GM23338 (cell line): ENCODE measurements around the gene SYNE1. TPM values are rescaled to one million over a fixed set of nuclear protein-coding genes. Genes with fewer than 3 reads are reported as not detected.

ENCODE experiments used
- ATAC-seq: fragments of 200-7000 bp; cut with Tn5 transposase; 3 replicates; pipeline ENCODE4 v1.9.1; 2020
- DNase-seq: peaks from one replicate; pipeline ENCODE4 v3.0.0-alpha.2; 2015; ENCODE audit warnings: low spot score
- H2AFZ ChIP-seq: fragments of 200-600 bp; sonication (generic); 2 replicates; pipeline ENCODE4 v1.8.0; 2016; ENCODE audit warnings: antibody characterized with exemption, mild to moderate bottlenecking, moderate library complexity
- H3F3A ChIP-seq: fragments of 200-600 bp; sonication (generic); replicated peaks from 2 replicates; pipeline ENCODE4 v1.8.0; 2017; ENCODE audit warnings: antibody characterized with exemption, mixed run types, low read depth
- H3K27ac ChIP-seq: fragments of 200-600 bp; sonication (generic); 2 replicates; pipeline ENCODE4 v1.6.1; 2016; ENCODE audit warnings: low read depth
- H3K27me3 ChIP-seq: fragments of 200-600 bp; sonication (generic); 2 replicates; pipeline ENCODE4 v1.8.0; 2016; ENCODE audit warnings: mild to moderate bottlenecking, mixed run types, moderate library complexity; ENCODE audit not compliant: insufficient read depth
- H3K36me3 ChIP-seq: fragments of 200-600 bp; sonication (generic); 2 replicates; pipeline ENCODE4 v1.8.0; 2016; ENCODE audit warnings: mild to moderate bottlenecking; ENCODE audit not compliant: insufficient read depth
- H3K4me1 ChIP-seq: fragments of 200-600 bp; sonication (generic); 2 replicates; pipeline ENCODE4 v1.8.0; 2016; ENCODE audit warnings: mild to moderate bottlenecking, moderate library complexity; ENCODE audit not compliant: insufficient read depth
- H3K4me2 ChIP-seq: fragments of 200-600 bp; sonication (generic); 2 replicates; pipeline ENCODE4 v1.7.1; 2017; ENCODE audit warnings: mixed run types
- H3K4me3 ChIP-seq: fragments of 200-600 bp; sonication (generic); 2 replicates; pipeline ENCODE4 v1.6.1; 2016; ENCODE audit warnings: mixed run types
- H3K79me2 ChIP-seq: fragments of 200-600 bp; sonication (generic); replicated peaks from 2 replicates; pipeline ENCODE4 v1.8.0; 2017; ENCODE audit warnings: mild to moderate bottlenecking; ENCODE audit not compliant: insufficient read depth
- H3K9me2 ChIP-seq: fragments of 200-600 bp; sonication (generic); 2 replicates; pipeline ENCODE4 v1.8.0; 2017; ENCODE audit not compliant: insufficient read depth
- H4K20me1 ChIP-seq: fragments of 200-600 bp; sonication (generic); replicated peaks from 2 replicates; pipeline ENCODE4 v1.8.0; 2017; ENCODE audit warnings: mild to moderate bottlenecking; ENCODE audit not compliant: insufficient read depth
- H3K27ac Mint-ChIP-seq: 2 replicates; pipeline ENCODE4 v1.8.0; 2020; ENCODE audit warnings: inconsistent platforms, mild to moderate bottlenecking, moderate library complexity, mixed read lengths
- H3K27me3 Mint-ChIP-seq: 3 replicates; pipeline ENCODE4 v1.8.0; 2022; ENCODE audit warnings: low read depth, mild to moderate bottlenecking, moderate library complexity, mixed read lengths, inconsistent platforms; ENCODE audit not compliant: insufficient read depth, poor library complexity
- H3K36me3 Mint-ChIP-seq: 3 replicates; pipeline ENCODE4 v1.8.0; 2021; ENCODE audit warnings: low read depth, mild to moderate bottlenecking, inconsistent platforms, moderate library complexity, mixed read lengths
- H3K4me1 Mint-ChIP-seq: 3 replicates; pipeline ENCODE4 v1.8.0; 2020; ENCODE audit warnings: mild to moderate bottlenecking, inconsistent platforms, mixed read lengths
- H3K4me3 Mint-ChIP-seq: 3 replicates; pipeline ENCODE4 v1.8.0; 2021; ENCODE audit warnings: moderate library complexity, mild to moderate bottlenecking, inconsistent platforms, mixed read lengths
- H3K9me3 Mint-ChIP-seq: 3 replicates; pipeline ENCODE4 v1.8.0; 2020; ENCODE audit warnings: moderate library complexity, mild to moderate bottlenecking, inconsistent platforms, mixed read lengths
- CREB1 ChIP-seq: fragments of 250-450 bp; sonication (Bioruptor Pico); IDR thresholded peaks from 2 replicates; pipeline ENCODE4 v1.5.0; 2020; ENCODE audit warnings: low read depth, mild to moderate bottlenecking, moderate library complexity
- NANOG ChIP-seq: IDR thresholded peaks from 2 replicates; pipeline ENCODE4 v1.6.1; 2016; ENCODE audit warnings: antibody characterized with exemption, borderline replicate concordance
- POLR2AphosphoS5 ChIP-seq: IDR thresholded peaks from 2 replicates; pipeline ENCODE4 v1.6.1; 2016; ENCODE audit warnings: antibody characterized with exemption, low read depth
- ZNF114 ChIP-seq: fragments of 250-450 bp; sonication (Bioruptor Pico); IDR thresholded peaks from 2 replicates; pipeline ENCODE4 v1.5.0; 2020; ENCODE audit warnings: mild to moderate bottlenecking, moderate library complexity
- ZNF331 ChIP-seq: fragments of 250-450 bp; sonication (Bioruptor Pico); IDR thresholded peaks from 2 replicates; pipeline ENCODE4 v1.5.0; 2020; ENCODE audit warnings: low read depth, mild to moderate bottlenecking, moderate library complexity
- polyA plus RNA-seq: library from polyadenylated mRNA; unstranded; fragments of >200 nt; fragmentation: Nextera tagmentation; extraction: Ambion mirVana; gene quantifications from 2 replicates; pipeline ENCODE4 v1.2.1, GENCODE V29; 2016
- total RNA-seq: library from RNA; depleted of rRNA; stranded (reverse); fragments of >200 nt; shearing (Covaris generic); gene quantifications from 2 replicates; pipeline ENCODE4 v1.2.3, GENCODE V29; 2014
- TF ChIP-seq, protein P1 (sequence below): fragments of 250-450 bp; sonication (Bioruptor Pico); IDR thresholded peaks from 2 replicates; pipeline ENCODE4 v1.5.0; 2020; ENCODE audit warnings: mild to moderate bottlenecking, moderate library complexity
- TF ChIP-seq, protein P2 (sequence below), 2 experiments: fragments of 200-600 bp in 1 of 2; sonication (generic) in 1 of 2; conservative IDR thresholded peaks; 2 replicates each; pipeline versions ENCODE4 v1.5.1 to v1.6.1; 2016 to 2017; ENCODE audit warnings: antibody characterized with exemption in 2 of 2, low read depth in 2 of 2, mild to moderate bottlenecking in 2 of 2, moderate library complexity in 1 of 2

Gene SYNE1
- total and polyA plus RNA-seq, 2 experiments from 2014 or later: 3.9 to 13.6 TPM

DNA sequence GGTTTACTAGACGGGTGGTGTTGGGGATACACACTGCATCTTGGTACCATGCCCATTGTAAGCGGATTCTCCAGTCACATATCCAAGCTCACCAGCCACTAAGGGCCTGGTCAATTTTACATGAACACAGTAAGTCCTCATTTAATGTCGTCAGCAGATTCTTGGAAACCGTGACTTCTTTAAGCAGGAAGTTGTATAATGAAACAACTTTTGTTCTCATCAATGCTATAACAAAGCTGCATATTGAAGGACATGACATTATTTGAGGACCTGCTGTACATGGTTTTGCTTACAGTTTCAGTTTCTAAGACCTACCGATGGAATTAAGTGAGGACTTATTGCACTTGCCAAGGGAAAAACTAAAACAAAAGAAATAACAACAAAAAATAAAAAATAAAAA is 295.6 kb downstream of the SYNE1 start (continued):
- TF ChIP-seq, protein P1, sequence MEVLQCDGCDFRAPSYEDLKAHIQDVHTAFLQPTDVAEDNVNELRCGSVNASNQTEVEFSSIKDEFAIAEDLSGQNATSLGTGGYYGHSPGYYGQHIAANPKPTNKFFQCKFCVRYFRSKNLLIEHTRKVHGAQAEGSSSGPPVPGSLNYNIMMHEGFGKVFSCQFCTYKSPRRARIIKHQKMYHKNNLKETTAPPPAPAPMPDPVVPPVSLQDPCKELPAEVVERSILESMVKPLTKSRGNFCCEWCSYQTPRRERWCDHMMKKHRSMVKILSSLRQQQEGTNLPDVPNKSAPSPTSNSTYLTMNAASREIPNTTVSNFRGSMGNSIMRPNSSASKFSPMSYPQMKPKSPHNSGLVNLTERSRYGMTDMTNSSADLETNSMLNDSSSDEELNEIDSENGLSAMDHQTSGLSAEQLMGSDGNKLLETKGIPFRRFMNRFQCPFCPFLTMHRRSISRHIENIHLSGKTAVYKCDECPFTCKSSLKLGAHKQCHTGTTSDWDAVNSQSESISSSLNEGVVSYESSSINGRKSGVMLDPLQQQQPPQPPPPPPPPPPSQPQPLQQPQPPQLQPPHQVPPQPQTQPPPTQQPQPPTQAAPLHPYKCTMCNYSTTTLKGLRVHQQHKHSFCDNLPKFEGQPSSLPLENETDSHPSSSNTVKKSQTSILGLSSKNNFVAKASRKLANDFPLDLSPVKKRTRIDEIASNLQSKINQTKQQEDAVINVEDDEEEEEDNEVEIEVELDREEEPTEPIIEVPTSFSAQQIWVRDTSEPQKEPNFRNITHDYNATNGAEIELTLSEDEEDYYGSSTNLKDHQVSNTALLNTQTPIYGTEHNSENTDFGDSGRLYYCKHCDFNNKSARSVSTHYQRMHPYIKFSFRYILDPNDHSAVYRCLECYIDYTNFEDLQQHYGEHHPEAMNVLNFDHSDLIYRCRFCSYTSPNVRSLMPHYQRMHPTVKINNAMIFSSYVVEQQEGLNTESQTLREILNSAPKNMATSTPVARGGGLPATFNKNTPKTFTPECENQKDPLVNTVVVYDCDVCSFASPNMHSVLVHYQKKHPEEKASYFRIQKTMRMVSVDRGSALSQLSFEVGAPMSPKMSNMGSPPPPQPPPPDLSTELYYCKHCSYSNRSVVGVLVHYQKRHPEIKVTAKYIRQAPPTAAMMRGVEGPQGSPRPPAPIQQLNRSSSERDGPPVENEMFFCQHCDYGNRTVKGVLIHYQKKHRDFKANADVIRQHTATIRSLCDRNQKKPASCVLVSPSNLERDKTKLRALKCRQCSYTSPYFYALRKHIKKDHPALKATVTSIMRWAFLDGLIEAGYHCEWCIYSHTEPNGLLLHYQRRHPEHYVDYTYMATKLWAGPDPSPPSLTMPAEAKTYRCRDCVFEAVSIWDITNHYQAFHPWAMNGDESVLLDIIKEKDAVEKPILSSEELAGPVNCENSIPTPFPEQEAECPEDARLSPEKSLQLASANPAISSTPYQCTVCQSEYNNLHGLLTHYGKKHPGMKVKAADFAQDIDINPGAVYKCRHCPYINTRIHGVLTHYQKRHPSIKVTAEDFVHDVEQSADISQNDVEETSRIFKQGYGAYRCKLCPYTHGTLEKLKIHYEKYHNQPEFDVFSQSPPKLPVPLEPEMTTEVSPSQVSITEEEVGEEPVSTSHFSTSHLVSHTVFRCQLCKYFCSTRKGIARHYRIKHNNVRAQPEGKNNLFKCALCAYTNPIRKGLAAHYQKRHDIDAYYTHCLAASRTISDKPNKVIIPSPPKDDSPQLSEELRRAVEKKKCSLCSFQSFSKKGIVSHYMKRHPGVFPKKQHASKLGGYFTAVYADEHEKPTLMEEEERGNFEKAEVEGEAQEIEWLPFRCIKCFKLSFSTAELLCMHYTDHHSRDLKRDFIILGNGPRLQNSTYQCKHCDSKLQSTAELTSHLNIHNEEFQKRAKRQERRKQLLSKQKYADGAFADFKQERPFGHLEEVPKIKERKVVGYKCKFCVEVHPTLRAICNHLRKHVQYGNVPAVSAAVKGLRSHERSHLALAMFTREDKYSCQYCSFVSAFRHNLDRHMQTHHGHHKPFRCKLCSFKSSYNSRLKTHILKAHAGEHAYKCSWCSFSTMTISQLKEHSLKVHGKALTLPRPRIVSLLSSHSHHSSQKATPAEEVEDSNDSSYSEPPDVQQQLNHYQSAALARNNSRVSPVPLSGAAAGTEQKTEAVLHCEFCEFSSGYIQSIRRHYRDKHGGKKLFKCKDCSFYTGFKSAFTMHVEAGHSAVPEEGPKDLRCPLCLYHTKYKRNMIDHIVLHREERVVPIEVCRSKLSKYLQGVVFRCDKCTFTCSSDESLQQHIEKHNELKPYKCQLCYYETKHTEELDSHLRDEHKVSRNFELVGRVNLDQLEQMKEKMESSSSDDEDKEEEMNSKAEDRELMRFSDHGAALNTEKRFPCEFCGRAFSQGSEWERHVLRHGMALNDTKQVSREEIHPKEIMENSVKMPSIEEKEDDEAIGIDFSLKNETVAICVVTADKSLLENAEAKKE (CRISPR knock-in tag): no peak

DNA sequence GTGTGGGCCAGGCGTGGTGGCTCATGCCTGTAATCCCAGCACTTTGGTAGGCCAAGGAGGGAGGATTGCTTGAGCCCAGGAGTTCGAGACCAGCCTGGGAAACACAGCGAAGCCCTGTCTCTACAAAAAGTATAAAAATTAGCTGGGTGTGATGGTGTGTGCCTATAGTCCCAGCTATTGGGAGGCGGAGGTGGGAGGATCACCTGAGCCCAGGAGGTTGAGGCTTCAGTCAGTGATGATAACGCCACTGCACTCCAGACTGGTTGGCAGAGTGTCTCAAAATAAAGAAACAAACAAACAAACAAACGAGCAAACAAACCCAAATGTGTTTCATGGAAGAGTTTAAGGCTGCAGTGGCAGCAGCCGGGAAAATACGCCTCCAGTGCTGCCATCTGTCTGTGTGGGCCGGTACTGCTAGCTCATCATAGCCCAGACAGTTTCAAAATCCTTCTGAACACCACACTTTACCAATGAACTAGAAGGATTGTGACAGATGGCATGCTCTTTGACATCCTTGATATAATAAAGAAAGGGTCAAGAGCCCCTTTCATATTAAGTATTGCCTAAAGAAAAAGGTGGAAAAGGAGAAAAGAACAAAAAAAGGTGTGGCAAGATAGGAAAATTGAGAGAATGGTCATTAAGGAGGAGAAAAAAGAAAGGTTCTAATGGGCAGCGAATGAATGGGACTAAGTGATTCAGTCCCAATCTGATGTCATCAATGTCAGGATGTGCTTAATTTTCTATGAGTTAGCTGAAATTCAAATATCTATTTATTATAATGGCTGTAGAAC is 298.6 kb downstream of the SYNE1 start:
- Histone ChIP-seq H3F3A (no peaks in the 10 kb centered on the region), H3K4me2 (no peak overlapping the region)
- peak; percentile 50 for DNase-seq
- no peak for TF ChIP-seq POLR2AphosphoS5
- no peak for TF ChIP-seq ZNF331 (CRISPR knock-in tag)
- no peak for TF ChIP-seq ZNF114
- no peak for TF ChIP-seq CREB1
- TF ChIP-seq, protein P2, sequence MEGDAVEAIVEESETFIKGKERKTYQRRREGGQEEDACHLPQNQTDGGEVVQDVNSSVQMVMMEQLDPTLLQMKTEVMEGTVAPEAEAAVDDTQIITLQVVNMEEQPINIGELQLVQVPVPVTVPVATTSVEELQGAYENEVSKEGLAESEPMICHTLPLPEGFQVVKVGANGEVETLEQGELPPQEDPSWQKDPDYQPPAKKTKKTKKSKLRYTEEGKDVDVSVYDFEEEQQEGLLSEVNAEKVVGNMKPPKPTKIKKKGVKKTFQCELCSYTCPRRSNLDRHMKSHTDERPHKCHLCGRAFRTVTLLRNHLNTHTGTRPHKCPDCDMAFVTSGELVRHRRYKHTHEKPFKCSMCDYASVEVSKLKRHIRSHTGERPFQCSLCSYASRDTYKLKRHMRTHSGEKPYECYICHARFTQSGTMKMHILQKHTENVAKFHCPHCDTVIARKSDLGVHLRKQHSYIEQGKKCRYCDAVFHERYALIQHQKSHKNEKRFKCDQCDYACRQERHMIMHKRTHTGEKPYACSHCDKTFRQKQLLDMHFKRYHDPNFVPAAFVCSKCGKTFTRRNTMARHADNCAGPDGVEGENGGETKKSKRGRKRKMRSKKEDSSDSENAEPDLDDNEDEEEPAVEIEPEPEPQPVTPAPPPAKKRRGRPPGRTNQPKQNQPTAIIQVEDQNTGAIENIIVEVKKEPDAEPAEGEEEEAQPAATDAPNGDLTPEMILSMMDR (conservative IDR thresholded peaks at IDR 0.05; ENCODE audit: low read depth in 2 of 2): peak; percentile 77 to 93
- TF ChIP-seq, protein P1 (CRISPR knock-in tag): no peak
- TF ChIP-seq NANOG: no peak

More for the DNA sequence above, 298.6 kb downstream of the SYNE1 start:
- Mint-ChIP-seq H3K27ac (no peak overlapping the region), H3K36me3 (no peaks in the 10 kb centered on the region), H3K4me3 (no peak overlapping the region), H3K4me1 (no peaks in the 10 kb centered on the region), H3K9me3 (no peaks in the 10 kb centered on the region), H3K27me3 (no peaks in the 10 kb centered on the region)
- peak overlapping the region; percentile 16; the same call in 1 of the 2 replicates for H2AFZ ChIP-seq
- H3K9me2 ChIP-seq: no peaks in the 10 kb centered on the region
- peak; percentile 75 for ATAC-seq
- no peaks in the 10 kb centered on the region for H3K4me1 ChIP-seq
- H3K36me3 ChIP-seq: no peaks in the 10 kb centered on the region
- no peaks in the 10 kb centered on the region for H3K27me3 ChIP-seq
- H4K20me1 ChIP-seq: no peaks in the 10 kb centered on the region
- no peaks in the 10 kb centered on the region for H3K79me2 ChIP-seq
- H3K27ac ChIP-seq: no peak overlapping the region
- H3K4me3 ChIP-seq: no peak overlapping the region
